ENCODE results near the gene MAP2.
"Not testable (repeated sequence)": the region's sequence is repeated elsewhere in the genome, so short reads cannot be mapped to it uniquely, and the experiment has no call there.

DNA sequence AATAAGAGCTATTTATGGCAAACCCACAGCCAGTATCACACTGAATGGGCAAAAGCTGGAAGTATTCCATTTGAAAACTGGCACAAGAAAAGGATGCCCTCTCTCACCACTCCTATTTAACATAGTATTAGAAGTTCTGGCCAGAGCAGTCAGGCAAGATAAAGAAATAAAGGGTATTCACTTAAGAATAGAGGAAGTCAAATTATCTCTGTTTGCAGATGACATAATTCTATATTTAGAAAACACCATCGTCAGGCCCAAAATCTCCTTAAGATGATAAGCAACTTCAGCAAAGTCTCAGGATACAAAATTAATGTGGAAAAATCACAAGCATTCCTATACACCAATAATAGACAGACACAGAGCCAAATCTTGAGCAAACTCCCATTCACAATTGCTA, 68.4 kb downstream of the MAP2 start:
- TF ChIP-seq, protein P1, sequence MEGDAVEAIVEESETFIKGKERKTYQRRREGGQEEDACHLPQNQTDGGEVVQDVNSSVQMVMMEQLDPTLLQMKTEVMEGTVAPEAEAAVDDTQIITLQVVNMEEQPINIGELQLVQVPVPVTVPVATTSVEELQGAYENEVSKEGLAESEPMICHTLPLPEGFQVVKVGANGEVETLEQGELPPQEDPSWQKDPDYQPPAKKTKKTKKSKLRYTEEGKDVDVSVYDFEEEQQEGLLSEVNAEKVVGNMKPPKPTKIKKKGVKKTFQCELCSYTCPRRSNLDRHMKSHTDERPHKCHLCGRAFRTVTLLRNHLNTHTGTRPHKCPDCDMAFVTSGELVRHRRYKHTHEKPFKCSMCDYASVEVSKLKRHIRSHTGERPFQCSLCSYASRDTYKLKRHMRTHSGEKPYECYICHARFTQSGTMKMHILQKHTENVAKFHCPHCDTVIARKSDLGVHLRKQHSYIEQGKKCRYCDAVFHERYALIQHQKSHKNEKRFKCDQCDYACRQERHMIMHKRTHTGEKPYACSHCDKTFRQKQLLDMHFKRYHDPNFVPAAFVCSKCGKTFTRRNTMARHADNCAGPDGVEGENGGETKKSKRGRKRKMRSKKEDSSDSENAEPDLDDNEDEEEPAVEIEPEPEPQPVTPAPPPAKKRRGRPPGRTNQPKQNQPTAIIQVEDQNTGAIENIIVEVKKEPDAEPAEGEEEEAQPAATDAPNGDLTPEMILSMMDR (IDR thresholded peaks at IDR 0.05), result not testable (repeated sequence)
- TF ChIP-seq POLR2AphosphoS5, POLR2A (IDR thresholded peaks at IDR 0.05): not testable (repeated sequence)
